ENCODE results near the gene KCNJ11.
"Not testable (repeated sequence)": the region's sequence is repeated elsewhere in the genome, so short reads cannot be mapped to it uniquely, and the experiment has no call there.

The KCNJ11 gene

GRCh38 chr11:17388609-17389210 is at the start of gene KCNJ11:
Gene KCNJ11, minus strand, starts transcription at chr11:17388659. Its CDS starts 568 bp downstream, at chr11:17388091.
- intact Hi-C loops (cut with DNase I), result no loop called here
- peak in 21 of 42 donors; percentile 17 to 64 (median 40) for DNase-seq

GRCh38 chr11:17437366-17437765 is 48.9 kb upstream of the KCNJ11 start:
- no peak for DNase-seq
- intact Hi-C loops (cut with DNase I), result no loop called here

- intact Hi-C loops (cut with DNase I), result no loop called here
- no peak for DNase-seq
Measured at GRCh38 chr11:17434108-17434507, 45.6 kb upstream of the KCNJ11 start.

- intact Hi-C loops (cut with DNase I), result no loop called here
- DNase-seq, result no peak
Measured at GRCh38 chr11:17432002-17432401, 43.5 kb upstream of the KCNJ11 start.

- intact Hi-C loops (cut with DNase I), result no loop called here
- no peak for DNase-seq
Measured at GRCh38 chr11:17431139-17431538, 42.7 kb upstream of the KCNJ11 start.

- intact Hi-C loops (cut with DNase I), result no loop called here
- DNase-seq, result no peak
Measured at GRCh38 chr11:17430616-17431015, 42.2 kb upstream of the KCNJ11 start.

GRCh38 chr11:17428925-17429324 is 40.5 kb upstream of the KCNJ11 start:
- intact Hi-C loops (cut with DNase I), result no loop called here
- no peak for DNase-seq

GRCh38 chr11:17428261-17428660 is 39.8 kb upstream of the KCNJ11 start:
- intact Hi-C loops (cut with DNase I), result no loop called here
- DNase-seq, result no peak

GRCh38 chr11:17426233-17426632 is 37.8 kb upstream of the KCNJ11 start:
- intact Hi-C loops (cut with DNase I); DNase-seq: not testable (repeated sequence)

GRCh38 chr11:17423533-17424310 is 35.3 kb upstream of the KCNJ11 start:
- DNase-seq, result peak in 39 of 42 donors; percentile 19 to 87 (median 60)
- intact Hi-C loops (cut with DNase I), result no loop called here

- DNase-seq, result no peak
- intact Hi-C loops (cut with DNase I), result no loop called here
Measured at GRCh38 chr11:17421781-17422180, 33.3 kb upstream of the KCNJ11 start.

- intact Hi-C loops (cut with DNase I), result no loop called here
- no peak for DNase-seq
Measured at GRCh38 chr11:17418444-17419081, 30.1 kb upstream of the KCNJ11 start.

GRCh38 chr11:17416492-17416891 is 28.0 kb upstream of the KCNJ11 start:
- intact Hi-C loops (cut with DNase I), result no loop called here
- no peak for DNase-seq

- intact Hi-C loops (cut with DNase I), result no loop called here
- DNase-seq, result no peak
Measured at GRCh38 chr11:17415523-17416104, 27.2 kb upstream of the KCNJ11 start.

- intact Hi-C loops (cut with DNase I), result no loop called here
- no peak for DNase-seq
Measured at GRCh38 chr11:17414992-17415391, 26.5 kb upstream of the KCNJ11 start.

GRCh38 chr11:17414317-17414737 is 25.9 kb upstream of the KCNJ11 start:
- no peak for DNase-seq
- intact Hi-C loops (cut with DNase I), result no loop called here

GRCh38 chr11:17413414-17414316 is 25.2 kb upstream of the KCNJ11 start:
- intact Hi-C loops (cut with DNase I), result no loop called here
- no peak for DNase-seq

GRCh38 chr11:17412488-17413180 is 24.2 kb upstream of the KCNJ11 start:
- no peak for DNase-seq
- intact Hi-C loops (cut with DNase I), result no loop called here

Data from head of caudate nucleus (tissue), 42 donors.